WERI-Rb-1 (cell line): ENCODE data around the gene BCL2L12.
"Not testable (repeated sequence)": the region's sequence is repeated elsewhere in the genome, so short reads cannot be mapped to it uniquely, and the experiment has no call there.

Experiments
- DNase-seq: peaks from one replicate; pipeline ENCODE4 v3.0.0-alpha.2; 2020
- H3K27ac ChIP-seq: fragments of 250-450 bp; sonication (Bioruptor Pico); 2 replicates; pipeline ENCODE4 v1.5.1; 2020; ENCODE audit warnings: mild to moderate bottlenecking, moderate library complexity
- H3K27me3 ChIP-seq: fragments of 250-450 bp; sonication (Bioruptor Pico); 2 replicates; pipeline ENCODE4 v1.5.1; 2021; ENCODE audit warnings: mild to moderate bottlenecking, low read depth, moderate library complexity; ENCODE audit not compliant: insufficient read depth, severe bottlenecking
- H3K36me3 ChIP-seq: fragments of 250-450 bp; sonication (Bioruptor Pico); 2 replicates; pipeline ENCODE4 v1.5.1; 2020; ENCODE audit warnings: mild to moderate bottlenecking, moderate library complexity
- H3K4me3 ChIP-seq: 2 replicates; pipeline ENCODE4 v1.5.1; 2011; ENCODE audit warnings: low read depth, mild to moderate bottlenecking, control low read depth, low read length
- H3K9me3 ChIP-seq: fragments of 250-450 bp; sonication (Bioruptor Pico); 2 replicates; pipeline ENCODE4 v1.5.1; 2021; ENCODE audit warnings: mild to moderate bottlenecking, moderate library complexity; ENCODE audit not compliant: severe bottlenecking
- CTCF ChIP-seq: IDR thresholded peaks from 2 replicates; pipeline ENCODE4 v1.5.1; 2011; ENCODE audit warnings: low read depth, mild to moderate bottlenecking, control low read depth, inconsistent platforms, low read length

BCL2L12 gene

GRCh38 chr19:49712397-49712859, 46.7 kb downstream of the BCL2L12 start:
- H3K4me3 ChIP-seq, result no peak overlapping the region
- no peaks in the 10 kb centered on the region for H3K27me3 ChIP-seq
- no peak for TF ChIP-seq CTCF
- DNase-seq, result peak; percentile 55
- H3K27ac ChIP-seq, result no peak overlapping the region
- peaks cover 21% of the 10 kb centered on the region for H3K36me3 ChIP-seq
- H3K9me3 ChIP-seq, result peaks cover 3% of the 10 kb centered on the region

- H3K27ac ChIP-seq, result no peak overlapping the region
- no peak overlapping the region for H3K4me3 ChIP-seq
- peaks cover 3% of the 10 kb centered on the region for H3K9me3 ChIP-seq
- peaks cover 21% of the 10 kb centered on the region for H3K36me3 ChIP-seq
- H3K27me3 ChIP-seq, result no peaks in the 10 kb centered on the region
- no peak for DNase-seq
- TF ChIP-seq CTCF, result no peak
These were observed 47.6 kb downstream of the BCL2L12 start for GRCh38 chr19:49713236-49713845.

GRCh38 chr19:49716154-49716553, 50.4 kb downstream of the BCL2L12 start:
- TF ChIP-seq CTCF, result no peak
- Histone ChIP-seq H3K36me3 (peaks cover 11% of the 10 kb centered on the region), H3K9me3 (peaks cover 3% of the 10 kb centered on the region), H3K27ac (no peak overlapping the region), H3K27me3 (no peaks in the 10 kb centered on the region), H3K4me3 (no peak overlapping the region)
- DNase-seq, result no peak

- no peak for TF ChIP-seq CTCF
These were observed 52.8 kb downstream of the BCL2L12 start for GRCh38 chr19:49718511-49718910.

GRCh38 chr19:49718991-49719390, 53.3 kb downstream of the BCL2L12 start:
- Histone ChIP-seq H3K36me3 (no peaks in the 10 kb centered on the region), H3K27me3 (no peaks in the 10 kb centered on the region), H3K27ac (no peak overlapping the region), H3K4me3 (no peak overlapping the region), H3K9me3 (peaks cover 3% of the 10 kb centered on the region)
- no peak for TF ChIP-seq CTCF
- DNase-seq, result no peak

More at GRCh38 chr19:49718511-49718910, 52.8 kb downstream of the BCL2L12 start:
- Histone ChIP-seq H3K36me3 (peaks cover 4% of the 10 kb centered on the region), H3K9me3 (peaks cover 3% of the 10 kb centered on the region), H3K4me3 (no peak overlapping the region), H3K27me3 (no peaks in the 10 kb centered on the region), H3K27ac (no peak overlapping the region)
- no peak for DNase-seq

- not testable (repeated sequence) for H3K9me3 ChIP-seq, H3K27me3 ChIP-seq, H3K27ac ChIP-seq, H3K4me3 ChIP-seq, H3K36me3 ChIP-seq, DNase-seq
These were observed 53.7 kb downstream of the BCL2L12 start for GRCh38 chr19:49719420-49719819.
